GM18505 (cell line): ENCODE measurements around the gene ASCC1.
"Not testable (repeated sequence)": the region's sequence is repeated elsewhere in the genome, so short reads cannot be mapped to it uniquely, and the experiment has no call there.

ENCODE experiments used
- ATAC-seq: cut with Tn5 transposase; IDR thresholded peaks from one replicate; pipeline ENCODE4 v1.9.1; 2021; ENCODE audit not compliant: unreplicated experiment
- POLR2A ChIP-seq: IDR thresholded peaks from 4 replicates; pipeline ENCODE4 v1.6.1; 2011; ENCODE audit warnings: borderline replicate concordance; ENCODE audit not compliant: insufficient read depth, insufficient read length; ENCODE audit errors: extremely low read depth

ASCC1 gene

DNA sequence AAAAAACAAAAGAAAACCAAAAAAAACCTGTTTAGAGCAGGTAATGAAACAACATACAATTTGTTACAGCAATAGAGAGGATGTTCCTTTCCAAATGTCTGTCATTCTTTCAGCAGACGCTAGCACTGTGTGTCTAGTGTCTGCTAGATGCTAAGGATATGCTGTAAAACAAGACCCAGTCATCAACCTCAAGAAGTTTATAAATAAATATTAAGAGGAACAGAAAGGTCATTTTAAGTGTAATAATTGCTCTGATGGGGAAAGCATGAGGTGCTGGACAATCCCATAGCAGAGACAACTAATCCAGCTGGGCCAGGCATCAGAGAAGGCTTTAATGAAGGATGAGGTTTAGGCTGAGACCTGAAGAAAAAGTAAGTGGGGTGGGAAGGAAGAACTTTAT lies 23.3 kb upstream of the ASCC1 start:
- ATAC-seq: no peak
- TF ChIP-seq POLR2A: no peak

DNA sequence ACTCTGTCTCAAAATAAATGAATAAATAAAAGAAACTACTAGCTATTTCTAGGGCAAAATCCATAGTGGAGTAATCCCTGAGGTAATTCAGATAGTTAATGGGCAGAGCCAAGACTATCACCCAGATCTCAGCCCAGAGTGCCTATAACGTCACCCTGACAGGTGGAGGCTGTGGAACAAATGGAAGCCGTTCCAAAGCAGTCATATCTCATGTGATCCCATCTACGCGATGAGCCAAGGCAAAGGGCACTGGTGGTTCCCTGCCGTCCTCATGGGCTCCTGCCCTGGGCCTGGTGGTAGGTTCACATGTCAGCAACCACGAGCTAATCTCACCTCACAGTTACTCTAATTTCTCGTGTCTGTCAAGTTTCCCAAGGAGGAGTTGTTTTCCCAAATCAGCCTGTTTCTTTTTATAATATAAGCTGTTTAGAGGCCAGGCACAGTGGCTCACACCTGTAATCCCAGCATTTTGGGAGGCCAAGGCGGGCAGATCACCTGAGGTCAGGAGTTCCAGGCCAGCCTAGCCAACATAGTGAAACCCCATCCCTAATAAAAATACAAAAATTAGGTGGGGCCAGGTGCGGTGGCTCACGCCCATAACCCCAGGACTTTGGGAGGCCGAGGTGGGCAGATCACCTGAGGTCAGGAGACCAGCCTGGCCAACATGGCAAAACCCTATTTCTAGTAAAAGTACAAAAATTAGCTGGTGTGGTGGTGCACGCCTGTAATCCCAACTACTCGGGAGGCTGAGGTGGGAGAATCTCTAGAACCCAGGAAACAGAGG lies 22.5 kb upstream of the ASCC1 start:
- ATAC-seq: no peak
- TF ChIP-seq POLR2A: no peak

DNA sequence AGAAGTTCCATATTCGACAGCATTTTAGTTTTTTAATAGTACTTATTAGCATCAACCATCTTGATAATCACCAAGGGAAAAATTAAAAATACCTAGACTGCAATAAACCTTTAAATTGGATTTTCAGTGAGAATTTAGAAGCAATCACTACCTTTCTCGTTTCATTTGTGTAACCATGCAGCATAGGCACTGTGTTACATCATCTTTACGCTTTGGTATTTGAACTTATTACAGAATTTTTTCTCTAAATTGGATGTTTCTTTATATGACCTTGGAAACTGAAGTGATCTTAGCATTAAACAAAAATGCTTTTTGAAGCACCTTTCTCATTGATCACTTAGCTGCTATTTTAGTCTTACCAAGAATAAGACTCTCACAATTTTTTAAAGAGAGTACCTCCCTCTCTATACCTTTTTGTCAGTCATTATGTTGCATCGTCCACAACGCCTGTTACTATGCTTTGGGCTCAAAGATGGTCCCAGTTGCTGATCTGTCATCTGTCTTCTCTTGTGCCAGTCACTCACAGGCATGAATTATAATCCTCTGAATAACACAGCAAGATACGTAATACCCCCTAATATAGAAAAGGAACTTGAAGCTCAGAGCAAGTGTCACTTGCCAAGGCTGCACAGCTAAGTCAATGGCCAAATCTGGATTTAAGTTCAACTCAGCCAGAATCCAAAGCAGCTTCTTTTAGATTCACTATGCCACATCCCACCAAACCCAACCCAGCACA lies 19.6 kb upstream of the ASCC1 start:
- TF ChIP-seq POLR2A: no peak
- ATAC-seq: no peak

DNA sequence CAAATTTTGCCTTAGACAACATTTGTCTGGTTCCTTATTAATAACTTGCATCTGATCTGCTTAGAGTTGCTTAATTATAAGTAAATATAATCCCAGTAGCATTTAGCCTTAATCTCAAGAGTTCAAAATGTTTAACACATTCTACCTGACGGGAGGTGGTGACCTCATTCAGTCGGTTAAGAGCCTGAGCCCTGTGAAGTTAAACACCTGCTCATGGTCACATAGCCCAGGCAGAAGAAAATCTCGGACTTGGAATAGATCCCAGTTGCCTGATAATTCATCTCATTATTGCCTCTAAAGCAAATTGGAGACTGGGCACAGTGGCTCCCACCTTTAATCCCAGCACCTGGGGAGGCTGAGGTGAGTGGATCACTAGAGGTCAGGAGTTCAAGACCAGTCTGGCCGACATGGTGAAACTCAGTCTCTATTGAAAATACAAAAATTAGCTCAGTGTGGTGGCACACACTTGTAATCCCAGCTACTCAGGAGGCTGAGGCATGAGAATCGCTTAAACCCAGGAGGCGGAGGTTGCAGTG lies 18.6 kb upstream of the ASCC1 start:
- TF ChIP-seq POLR2A: no peak
- ATAC-seq: no peak

DNA sequence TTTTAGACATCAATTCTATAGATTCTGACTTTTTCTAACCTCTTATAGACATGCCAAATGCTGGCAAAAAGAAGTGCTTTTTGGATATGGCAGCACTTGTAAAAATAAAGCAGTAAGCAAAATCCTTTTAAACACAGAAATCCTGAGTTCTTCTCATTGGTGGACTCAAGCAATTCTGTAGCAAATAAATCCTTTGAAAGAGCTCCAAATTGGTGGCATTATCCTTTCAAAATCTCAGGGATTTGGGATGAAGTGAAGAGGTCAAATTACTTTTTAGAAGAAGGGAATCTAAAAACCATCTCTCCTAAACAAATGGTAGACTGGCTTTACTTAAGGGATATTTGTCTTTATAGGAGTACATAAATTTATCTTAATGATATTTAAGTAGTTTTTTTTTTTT lies 17.5 kb upstream of the ASCC1 start:
- ATAC-seq: no peak
- TF ChIP-seq POLR2A: no peak

DNA sequence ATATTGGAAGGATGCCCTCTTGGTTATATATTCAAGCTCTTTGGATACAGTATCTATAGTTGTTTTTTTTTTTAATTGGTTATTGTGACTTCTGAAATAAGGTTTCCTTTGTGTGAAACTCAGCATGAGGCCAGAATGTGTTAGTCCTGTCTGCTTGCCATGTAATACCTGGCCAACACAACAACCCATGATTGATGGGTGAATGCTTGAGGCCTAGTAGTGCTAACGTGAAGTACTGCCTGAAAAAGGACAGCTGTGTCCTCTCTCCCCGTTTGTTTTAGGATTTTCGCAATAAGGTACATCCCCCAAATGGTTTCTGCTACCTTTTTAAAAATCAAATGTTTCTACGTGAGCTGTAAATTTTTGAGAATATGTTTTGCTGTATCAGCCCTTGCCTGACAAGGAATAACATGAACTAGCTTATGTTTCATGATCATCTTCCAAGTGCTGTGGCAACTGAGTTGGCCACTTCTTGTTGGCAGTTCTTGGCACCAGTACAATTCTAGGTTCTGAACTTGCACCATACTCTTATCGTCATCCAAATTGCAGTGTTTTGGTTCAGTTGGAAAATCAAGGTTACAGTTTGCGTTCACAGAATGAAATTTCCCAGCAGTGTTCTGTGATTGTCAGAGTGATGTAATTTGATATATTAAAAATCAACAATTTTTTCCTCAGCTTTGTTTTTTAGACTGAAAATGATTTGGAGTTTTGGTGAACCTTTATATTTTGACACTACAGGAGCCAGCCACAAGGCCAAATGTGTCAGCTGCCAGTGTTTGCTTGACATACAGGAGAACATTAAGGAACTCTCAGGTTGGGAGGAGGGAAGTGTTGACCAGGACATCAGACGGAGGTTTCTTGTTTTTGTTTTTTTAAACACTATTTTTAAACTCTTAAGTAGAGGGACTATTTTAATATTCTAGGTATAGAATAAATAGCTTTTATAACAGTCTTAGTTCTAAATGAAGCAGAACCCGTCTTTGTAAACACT lies 13.5 kb upstream of the ASCC1 start:
- no peak for ATAC-seq
- no peak for TF ChIP-seq POLR2A

DNA sequence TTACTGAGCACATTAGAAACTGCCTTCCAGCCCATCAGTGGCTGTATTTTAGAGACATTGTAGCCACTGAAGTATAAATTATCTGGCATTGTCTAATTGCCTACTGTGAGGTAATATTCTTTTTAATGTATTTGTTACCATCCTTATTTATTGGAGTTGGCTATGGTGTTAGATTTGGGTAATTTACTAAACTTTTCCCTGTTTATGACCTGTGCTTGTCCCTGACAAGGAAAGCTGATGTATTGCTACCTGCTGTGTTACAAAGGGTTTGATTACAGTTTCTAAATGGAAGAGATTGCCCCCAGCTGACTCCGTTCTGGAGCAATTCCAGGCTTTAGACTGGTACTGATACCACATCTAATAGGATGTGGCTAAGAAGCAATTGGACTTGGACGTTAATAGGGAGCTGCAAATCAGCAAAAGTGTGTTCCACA lies 12.3 kb upstream of the ASCC1 start:
- ATAC-seq: no peak
- no peak for TF ChIP-seq POLR2A

DNA sequence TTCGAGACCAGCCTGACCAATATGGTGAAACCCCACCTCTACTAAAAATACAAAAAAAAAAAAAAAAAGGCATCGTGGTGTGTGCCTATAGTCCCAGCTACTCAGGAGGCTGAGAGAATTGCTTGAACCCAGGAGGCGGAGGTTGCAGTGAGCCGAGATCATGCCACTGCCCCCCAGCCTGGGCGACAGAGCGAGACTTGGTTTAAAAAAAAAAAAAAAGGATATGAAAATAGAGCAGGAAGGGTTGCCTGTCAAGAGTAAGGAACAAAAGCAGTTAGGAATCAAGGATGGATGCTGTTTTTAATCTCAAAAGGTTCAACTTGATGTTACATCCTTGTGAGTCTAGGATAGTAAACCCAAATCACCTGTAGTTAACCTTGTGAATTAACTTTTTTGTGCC lies 11.8 kb upstream of the ASCC1 start:
- TF ChIP-seq POLR2A: no peak
- ATAC-seq: no peak

DNA sequence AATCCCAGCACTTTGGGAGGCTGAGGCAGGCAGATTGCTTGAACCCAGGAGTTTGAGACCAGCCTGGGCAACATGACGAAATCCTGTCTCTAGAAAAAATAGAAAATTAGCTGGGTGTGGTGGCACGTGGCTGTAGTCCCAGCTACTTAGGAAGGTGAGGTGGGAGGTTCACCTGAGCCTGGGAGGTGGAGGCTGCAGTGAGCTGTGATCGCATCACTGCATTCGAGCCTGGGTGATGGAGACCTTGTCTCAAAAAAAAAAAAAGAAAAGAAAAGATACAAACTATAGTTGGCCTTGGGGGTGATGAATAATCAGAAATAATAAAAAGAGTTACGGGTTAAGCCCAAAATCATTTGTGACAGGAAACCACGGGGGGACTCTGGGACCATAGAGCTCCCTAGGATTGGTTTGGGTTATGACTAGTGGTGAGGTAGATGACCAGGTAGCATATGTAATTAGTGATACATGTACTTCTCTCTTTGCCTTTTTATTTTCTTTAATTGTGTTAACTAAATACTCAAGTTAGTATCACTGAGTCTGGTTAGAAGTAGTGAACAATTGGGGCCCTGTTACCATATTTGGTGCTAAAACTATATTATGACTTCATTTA lies 10.4 kb upstream of the ASCC1 start:
- ATAC-seq: no peak
- TF ChIP-seq POLR2A: no peak

DNA sequence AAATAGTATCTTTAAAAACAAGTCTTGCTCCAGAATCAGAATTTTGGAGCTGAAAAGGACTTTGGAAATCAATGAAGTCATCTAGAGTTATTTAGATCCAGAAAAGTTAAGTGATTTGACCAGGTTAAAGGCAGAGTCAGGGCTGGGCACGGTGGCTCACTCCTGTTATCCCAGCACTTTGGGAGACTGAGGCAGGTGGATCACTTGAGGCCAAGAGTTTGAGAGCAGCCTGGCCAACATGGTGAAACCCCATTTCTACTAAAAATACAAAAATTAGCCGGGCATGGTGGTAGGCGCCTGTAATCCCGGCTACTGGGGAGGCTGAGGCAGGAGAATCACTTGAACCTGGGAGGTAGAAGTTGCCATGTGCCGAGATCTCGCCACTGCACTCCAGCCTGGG lies 8.1 kb upstream of the ASCC1 start:
- not testable (repeated sequence) for ATAC-seq

DNA sequence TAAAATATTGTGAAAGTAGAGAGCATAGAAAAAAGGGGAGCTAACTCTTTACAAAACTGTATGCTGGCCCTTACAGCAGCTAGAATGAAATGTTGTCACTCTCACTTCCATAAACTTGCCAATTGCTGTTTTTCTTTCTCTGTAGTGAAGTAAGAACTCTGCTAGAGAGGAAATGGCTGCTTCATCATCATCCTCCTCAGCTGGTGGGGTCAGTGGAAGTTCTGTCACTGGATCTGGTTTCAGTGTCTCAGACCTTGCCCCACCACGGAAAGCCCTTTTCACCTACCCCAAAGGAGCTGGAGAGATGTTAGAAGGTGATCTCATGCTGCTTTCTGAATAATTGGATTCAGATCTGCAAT lies 7.6 kb upstream of the ASCC1 start:
- no peak for TF ChIP-seq POLR2A
- no peak for ATAC-seq

DNA sequence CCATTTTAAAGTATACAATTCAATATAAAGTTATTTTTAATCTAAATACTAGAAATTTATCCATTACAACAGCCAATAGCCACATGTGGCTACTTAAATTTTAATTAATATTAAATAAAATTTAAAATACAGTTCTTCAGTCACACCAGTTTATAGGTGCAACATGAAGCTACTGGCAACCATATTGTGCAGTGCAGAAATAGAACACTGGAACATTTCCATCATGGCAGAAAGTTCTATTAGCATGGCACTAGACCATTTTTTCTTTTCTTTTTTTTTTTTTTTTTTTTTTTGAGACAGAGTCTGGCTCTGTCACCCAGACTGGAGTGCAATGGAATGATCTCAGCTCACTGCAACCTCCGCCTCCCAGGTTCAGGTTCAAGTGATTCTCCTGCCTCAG lies 5.2 kb upstream of the ASCC1 start:
- no peak for TF ChIP-seq POLR2A
- no peak for ATAC-seq

DNA sequence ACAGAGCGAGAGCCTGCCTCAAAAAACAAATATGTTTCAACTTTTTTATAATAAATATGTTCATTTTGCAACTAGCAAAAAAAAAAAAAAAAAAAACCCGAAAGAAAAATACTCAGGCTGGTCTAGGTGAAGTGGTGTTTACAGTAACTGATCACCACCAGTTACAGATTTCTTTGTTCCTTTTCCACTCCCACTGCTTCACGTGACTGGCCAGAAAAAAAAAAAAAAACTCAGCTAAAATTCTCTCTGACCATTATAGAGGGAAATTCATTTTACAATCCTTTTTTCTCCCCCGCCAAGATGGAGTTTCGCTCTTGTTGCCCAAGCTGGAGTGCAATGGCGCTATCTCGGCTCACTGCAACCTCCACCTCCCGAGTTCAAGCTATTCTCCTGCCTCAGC lies 4.6 kb upstream of the ASCC1 start:
- ATAC-seq: no peak
- TF ChIP-seq POLR2A: no peak
